Measurements from ENCODE around the gene PRDX2.

DNA sequence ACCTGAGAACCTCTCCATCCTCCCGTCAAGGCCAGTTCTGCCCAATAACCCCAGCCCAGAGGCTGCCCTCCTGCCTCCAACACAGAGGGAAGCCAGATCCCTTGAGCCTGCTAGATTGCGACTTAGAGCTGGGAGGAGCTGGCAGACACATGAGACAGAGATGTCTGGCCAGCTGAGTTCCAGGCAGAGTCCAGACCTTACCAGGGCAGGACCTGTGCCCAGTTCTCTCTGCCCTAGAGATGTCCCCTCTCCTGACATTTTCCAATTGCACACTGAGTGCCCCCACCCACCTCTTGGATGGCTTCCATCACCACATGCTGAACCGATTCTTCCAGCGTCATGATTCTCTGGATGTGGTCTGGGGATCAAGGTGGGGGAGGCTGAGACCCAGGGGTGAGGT, 29.3 kb downstream of the PRDX2 start:
- TF ChIP-seq CTCF (conservative IDR thresholded peaks at IDR 0.05; ENCODE audit: low read length) (no peak), EZH2phosphoT487 (IDR thresholded peaks at IDR 0.05; ENCODE audit: borderline replicate concordance, low read depth, low read length) (no peak)
